Measurements from ENCODE around the gene DCAF5.

Gene DCAF5

GRCh38 chr14:69107407-69108003, 45.4 kb downstream of the DCAF5 start:
- Histone ChIP-seq H3K9me3 (replicated peaks; ENCODE audit: insufficient read depth, low read length) (no peaks in the 10 kb centered on the region), H3F3A (ENCODE audit: insufficient read depth, low read length) (no peaks in the 10 kb centered on the region), H2AFZ (ENCODE audit: low read length) (no peak overlapping the region), H3K4me1 (ENCODE audit: low read length) (no peaks in the 10 kb centered on the region), H3K4me3 (ENCODE audit: low read length) (no peak overlapping the region), H3K4me2 (ENCODE audit: low read depth, low read length) (no peak overlapping the region), H3K27ac (ENCODE audit: low read length) (no peak overlapping the region), H3K79me2 (ENCODE audit: low read length) (no peaks in the 10 kb centered on the region), H3K9me2 (replicated peaks; ENCODE audit: insufficient read depth, low read length) (no peaks in the 10 kb centered on the region), H3K9ac (ENCODE audit: low read length) (no peak overlapping the region), H3K27me3 (replicated peaks; ENCODE audit: insufficient read depth, low read length) (no peaks in the 10 kb centered on the region), H3K36me3 (replicated peaks; ENCODE audit: insufficient read depth, low read length) (no peaks in the 10 kb centered on the region), H4K20me1 (ENCODE audit: insufficient read depth, low read length) (no peaks in the 10 kb centered on the region)
- no peak for DNase-seq
- no peak for TF ChIP-seq EZH2 (optimal IDR thresholded peaks at IDR 0.05; ENCODE audit: low read depth, low read length)
- peak; percentile 45 for TF ChIP-seq CTCF (IDR thresholded peaks at IDR 0.05; ENCODE audit: low read length)
- TF ChIP-seq EZH2phosphoT487 (IDR thresholded peaks at IDR 0.05; ENCODE audit: low read length) = no peak

- no peak overlapping the region for H3K9ac ChIP-seq (ENCODE audit: low read length)
- no peaks in the 10 kb centered on the region for H3K9me3 ChIP-seq (replicated peaks; ENCODE audit: insufficient read depth, low read length)
- no peak overlapping the region for H3K4me2 ChIP-seq (ENCODE audit: low read depth, low read length)
- no peak overlapping the region for H3K27ac ChIP-seq (ENCODE audit: low read length)
- no peaks in the 10 kb centered on the region for H3K4me1 ChIP-seq (ENCODE audit: low read length)
- no peak for TF ChIP-seq CTCF (IDR thresholded peaks at IDR 0.05; ENCODE audit: low read length)
- no peak for TF ChIP-seq EZH2 (optimal IDR thresholded peaks at IDR 0.05; ENCODE audit: low read depth, low read length)
- no peak for TF ChIP-seq EZH2phosphoT487 (IDR thresholded peaks at IDR 0.05; ENCODE audit: low read length)
- DNase-seq = no peak
- no peaks in the 10 kb centered on the region for H3K27me3 ChIP-seq (replicated peaks; ENCODE audit: insufficient read depth, low read length)
- no peaks in the 10 kb centered on the region for H3K9me2 ChIP-seq (replicated peaks; ENCODE audit: insufficient read depth, low read length)
- no peaks in the 10 kb centered on the region for H3K36me3 ChIP-seq (replicated peaks; ENCODE audit: insufficient read depth, low read length)
- H3K4me3 ChIP-seq (ENCODE audit: low read length) = no peak overlapping the region
- no peaks in the 10 kb centered on the region for H3F3A ChIP-seq (ENCODE audit: insufficient read depth, low read length)
- H4K20me1 ChIP-seq (ENCODE audit: insufficient read depth, low read length) = no peaks in the 10 kb centered on the region
- no peak overlapping the region for H2AFZ ChIP-seq (ENCODE audit: low read length)
- H3K79me2 ChIP-seq (ENCODE audit: low read length) = no peaks in the 10 kb centered on the region
Measured at GRCh38 chr14:69106451-69106850, 46.5 kb downstream of the DCAF5 start.

GRCh38 chr14:69105326-69105725, 47.6 kb downstream of the DCAF5 start:
- H3K9me3 ChIP-seq (replicated peaks; ENCODE audit: insufficient read depth, low read length) = no peaks in the 10 kb centered on the region
- H2AFZ ChIP-seq (ENCODE audit: low read length) = no peak overlapping the region
- no peaks in the 10 kb centered on the region for H3K79me2 ChIP-seq (ENCODE audit: low read length)
- H3K27me3 ChIP-seq (replicated peaks; ENCODE audit: insufficient read depth, low read length) = no peaks in the 10 kb centered on the region
- TF ChIP-seq EZH2phosphoT487 (IDR thresholded peaks at IDR 0.05; ENCODE audit: low read length) (no peak), EZH2 (optimal IDR thresholded peaks at IDR 0.05; ENCODE audit: low read depth, low read length) (no peak), CTCF (IDR thresholded peaks at IDR 0.05; ENCODE audit: low read length) (no peak)
- H3K27ac ChIP-seq (ENCODE audit: low read length) = no peak overlapping the region
- H3K4me2 ChIP-seq (ENCODE audit: low read depth, low read length) = no peak overlapping the region
- no peak overlapping the region for H3K4me3 ChIP-seq (ENCODE audit: low read length)
- no peaks in the 10 kb centered on the region for H4K20me1 ChIP-seq (ENCODE audit: insufficient read depth, low read length)
- H3K4me1 ChIP-seq (ENCODE audit: low read length) = no peaks in the 10 kb centered on the region
- H3K9ac ChIP-seq (ENCODE audit: low read length) = no peak overlapping the region
- no peaks in the 10 kb centered on the region for H3F3A ChIP-seq (ENCODE audit: insufficient read depth, low read length)
- no peak for DNase-seq
- H3K9me2 ChIP-seq (replicated peaks; ENCODE audit: insufficient read depth, low read length) = no peaks in the 10 kb centered on the region
- no peaks in the 10 kb centered on the region for H3K36me3 ChIP-seq (replicated peaks; ENCODE audit: insufficient read depth, low read length)

Measured in MM.1S (cell line).